Tibial nerve (tissue), 4 donors: ENCODE measurements around the gene RBP3.

ENCODE experiments used
- CTCF ChIP-seq, 5 experiments: fragments of 200-600 bp in 3 of 5; fragments of 450-650 bp in 2 of 5; sonication (generic) in 3 of 5; IDR thresholded peaks; one replicate each; pipeline ENCODE4 v1.5.1; 2016 to 2019; ENCODE audit warnings: antibody characterized with exemption in 5 of 5, mild to moderate bottlenecking in 3 of 5, moderate library complexity in 2 of 5
- EP300 ChIP-seq, 2 donors: sonication (generic); formaldehyde crosslinking; IDR thresholded peaks; one replicate each; pipeline ENCODE4 v1.6.1; 2017; ENCODE audit warnings: antibody characterized with exemption in 2 of 2, mild to moderate bottlenecking in 1 of 2
- POLR2A ChIP-seq, 2 donors: fragments of 450-650 bp; IDR thresholded peaks; one replicate each; pipeline ENCODE4 v1.6.1; 2017; ENCODE audit warnings: antibody characterized with exemption in 2 of 2, mild to moderate bottlenecking in 2 of 2, moderate library complexity in 2 of 2

GRCh38 chr10:47406548-47406869, 58.3 kb downstream of the RBP3 start:
- TF ChIP-seq CTCF (IDR thresholded peaks at IDR 0.05) (no peak), POLR2A (IDR thresholded peaks at IDR 0.05) (no peak), EP300 (IDR thresholded peaks at IDR 0.05) (no peak)
